HG03521 (cell line): ENCODE data around the gene ENTR1.
"Not testable (repeated sequence)": the region's sequence is repeated elsewhere in the genome, so short reads cannot be mapped to it uniquely, and the experiment has no call there.

ENCODE experiments used
- ATAC-seq: cut with Tn5 transposase; IDR thresholded peaks from one replicate; pipeline ENCODE4 v1.9.1; 2021; ENCODE audit warnings: mild to moderate bottlenecking, moderate library complexity; ENCODE audit not compliant: unreplicated experiment

The ENTR1 gene

DNA sequence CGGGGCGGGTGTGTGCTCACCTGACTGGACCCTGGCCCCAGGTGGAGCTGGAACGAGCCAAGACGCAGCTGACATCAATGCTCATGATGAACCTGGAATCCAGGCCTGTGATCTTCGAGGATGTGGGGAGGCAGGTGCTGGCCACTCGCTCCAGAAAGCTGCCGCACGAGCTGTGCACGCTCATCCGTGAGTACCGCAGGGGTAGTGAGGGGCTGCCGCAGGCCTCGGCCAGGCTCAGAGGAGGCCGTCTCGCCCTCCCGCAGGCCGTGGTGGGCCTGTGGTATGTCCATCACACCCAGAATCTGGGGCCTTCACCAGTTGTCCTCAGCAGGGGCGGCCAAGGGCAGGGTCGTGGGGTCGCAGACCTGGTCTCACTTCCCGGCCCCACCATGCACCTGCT lies 11.4 kb upstream of the ENTR1 start:
- no peak for ATAC-seq

DNA sequence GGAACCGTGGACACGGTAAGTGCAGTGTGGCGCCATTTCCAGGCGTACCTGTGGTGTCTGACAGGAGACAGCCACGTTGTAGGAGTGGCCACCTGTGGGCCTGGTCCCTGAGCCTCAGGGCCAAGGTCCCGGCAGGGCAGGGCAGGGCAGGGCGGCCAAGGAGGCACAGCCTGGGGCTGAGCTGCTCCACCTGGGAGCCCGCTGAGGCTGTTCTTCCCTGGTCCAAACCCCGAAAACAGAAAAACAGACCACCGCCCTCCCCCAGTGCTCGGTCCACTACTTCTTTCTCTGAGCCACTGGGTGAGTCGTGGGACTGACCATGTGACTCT lies 8.6 kb upstream of the ENTR1 start:
- no peak for ATAC-seq

DNA sequence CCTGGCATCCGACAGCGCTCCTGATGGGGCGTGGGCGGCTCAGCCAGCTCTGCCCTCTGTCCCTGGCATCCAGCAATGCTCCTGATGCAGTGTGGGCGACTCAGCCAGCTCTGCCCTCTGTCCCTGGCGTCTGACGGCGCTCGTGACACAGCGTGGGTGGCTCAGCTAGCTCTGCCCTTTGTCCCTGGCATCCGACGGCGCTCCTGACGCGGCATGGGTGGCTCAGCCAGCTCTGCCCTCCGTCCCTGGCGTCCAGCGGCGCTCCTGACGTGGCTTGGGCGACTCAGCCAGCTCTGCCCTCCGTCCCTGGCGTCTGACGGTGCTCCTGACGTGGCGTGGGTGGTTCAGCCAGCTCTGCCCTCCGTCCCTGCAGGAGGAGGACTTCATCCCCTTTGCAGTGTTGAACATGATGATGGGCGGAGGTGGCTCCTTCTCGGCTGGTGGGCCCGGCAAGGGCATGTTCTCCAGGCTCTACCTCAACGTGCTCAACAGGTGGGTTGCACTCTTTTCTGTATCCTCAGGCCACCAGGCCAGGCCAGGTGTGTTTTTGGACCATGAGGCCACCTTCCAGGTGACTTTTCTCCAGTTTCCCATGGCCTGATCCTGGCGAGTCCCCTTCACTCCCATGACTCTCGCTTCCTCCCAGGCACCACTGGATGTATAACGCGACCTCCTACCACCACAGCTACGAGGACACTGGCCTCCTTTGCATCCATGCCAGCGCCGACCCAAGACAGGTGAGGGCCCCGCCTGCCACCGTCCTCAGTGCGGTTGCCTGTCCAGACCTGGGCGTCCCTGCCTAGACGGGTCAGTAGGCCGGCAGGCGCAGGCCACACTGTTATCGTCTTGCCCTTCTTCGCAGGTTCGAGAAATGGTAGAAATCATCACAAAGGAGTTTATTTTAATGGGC lies 8.0 kb upstream of the ENTR1 start:
- no peak for ATAC-seq

DNA sequence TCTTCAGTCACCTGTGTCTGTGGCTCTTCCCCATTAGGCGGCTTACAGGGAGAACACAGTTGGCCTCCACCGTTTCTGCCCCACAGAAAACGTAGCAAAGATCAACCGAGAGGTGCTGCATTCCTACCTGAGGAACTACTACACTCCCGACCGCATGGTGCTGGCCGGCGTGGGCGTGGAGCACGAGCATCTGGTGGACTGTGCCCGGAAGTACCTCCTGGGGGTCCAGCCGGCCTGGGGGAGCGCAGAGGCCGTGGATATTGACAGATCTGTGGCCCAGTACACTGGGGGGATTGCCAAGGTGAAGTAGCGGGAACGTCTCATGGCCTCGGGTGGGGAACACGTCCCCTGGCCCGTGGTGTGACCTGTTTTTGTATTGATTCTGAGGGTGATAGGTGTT lies 6.5 kb upstream of the ENTR1 start:
- ATAC-seq = no peak

DNA sequence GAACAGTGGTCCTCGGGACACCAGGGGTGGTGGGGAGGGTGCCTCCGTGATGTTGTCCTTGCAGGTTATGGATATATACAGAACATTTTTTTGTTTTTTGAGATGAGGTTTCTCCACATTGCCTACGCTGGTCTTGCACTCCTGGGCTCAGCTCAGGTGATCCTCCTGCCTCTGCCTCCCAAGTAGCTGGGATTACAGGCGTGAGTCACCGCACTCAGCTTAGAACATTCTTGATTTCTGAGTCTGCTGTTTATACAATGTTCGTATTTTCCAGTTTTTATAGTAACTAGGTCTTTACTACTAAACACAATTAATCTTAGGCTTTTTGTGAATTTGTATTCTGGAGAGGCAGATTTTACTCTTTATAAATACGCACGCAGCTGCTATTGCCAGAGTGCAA lies 6.0 kb upstream of the ENTR1 start:
- ATAC-seq = no peak

DNA sequence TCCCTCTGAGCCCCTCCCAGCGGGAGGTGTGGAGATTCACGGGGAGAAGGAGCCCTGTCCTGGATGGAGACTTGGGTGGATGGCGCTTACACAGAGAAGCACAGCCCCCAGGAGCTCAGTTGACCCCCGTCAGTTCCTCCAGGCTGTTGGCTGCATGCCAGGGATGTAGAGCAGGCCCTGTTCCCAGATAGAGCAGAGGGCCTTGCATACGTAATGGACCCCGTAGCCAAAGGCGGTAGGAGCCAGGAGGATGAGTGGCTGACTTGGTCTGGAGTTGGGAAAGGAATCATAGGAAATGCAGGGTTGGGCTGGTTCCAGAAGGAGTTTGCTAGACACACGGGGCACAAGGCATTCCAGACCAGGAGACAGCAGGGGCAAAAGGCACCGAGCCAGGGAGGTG lies 2.5 kb upstream of the ENTR1 start:
- ATAC-seq = no peak

DNA sequence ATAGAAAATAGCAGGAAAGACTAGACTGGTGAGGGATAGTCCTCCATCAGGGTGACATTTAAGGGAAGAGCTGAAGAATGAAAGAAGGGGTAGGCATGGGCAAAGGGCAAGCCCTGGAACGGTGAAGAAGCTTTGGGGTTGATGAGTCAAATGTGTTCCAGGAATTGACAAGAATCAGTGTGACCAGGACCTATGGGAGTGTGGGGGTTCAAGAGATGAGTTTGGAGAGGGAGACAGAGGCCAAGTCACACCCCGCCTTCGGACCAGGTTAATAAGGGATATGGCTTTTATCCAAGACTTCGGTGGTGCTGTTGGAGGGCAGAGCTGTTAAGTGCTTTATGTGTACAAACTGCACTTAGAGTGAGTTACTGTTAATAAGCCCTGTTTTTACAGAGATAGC lies 964 bp upstream of the ENTR1 start:
- ATAC-seq = no peak

DNA sequence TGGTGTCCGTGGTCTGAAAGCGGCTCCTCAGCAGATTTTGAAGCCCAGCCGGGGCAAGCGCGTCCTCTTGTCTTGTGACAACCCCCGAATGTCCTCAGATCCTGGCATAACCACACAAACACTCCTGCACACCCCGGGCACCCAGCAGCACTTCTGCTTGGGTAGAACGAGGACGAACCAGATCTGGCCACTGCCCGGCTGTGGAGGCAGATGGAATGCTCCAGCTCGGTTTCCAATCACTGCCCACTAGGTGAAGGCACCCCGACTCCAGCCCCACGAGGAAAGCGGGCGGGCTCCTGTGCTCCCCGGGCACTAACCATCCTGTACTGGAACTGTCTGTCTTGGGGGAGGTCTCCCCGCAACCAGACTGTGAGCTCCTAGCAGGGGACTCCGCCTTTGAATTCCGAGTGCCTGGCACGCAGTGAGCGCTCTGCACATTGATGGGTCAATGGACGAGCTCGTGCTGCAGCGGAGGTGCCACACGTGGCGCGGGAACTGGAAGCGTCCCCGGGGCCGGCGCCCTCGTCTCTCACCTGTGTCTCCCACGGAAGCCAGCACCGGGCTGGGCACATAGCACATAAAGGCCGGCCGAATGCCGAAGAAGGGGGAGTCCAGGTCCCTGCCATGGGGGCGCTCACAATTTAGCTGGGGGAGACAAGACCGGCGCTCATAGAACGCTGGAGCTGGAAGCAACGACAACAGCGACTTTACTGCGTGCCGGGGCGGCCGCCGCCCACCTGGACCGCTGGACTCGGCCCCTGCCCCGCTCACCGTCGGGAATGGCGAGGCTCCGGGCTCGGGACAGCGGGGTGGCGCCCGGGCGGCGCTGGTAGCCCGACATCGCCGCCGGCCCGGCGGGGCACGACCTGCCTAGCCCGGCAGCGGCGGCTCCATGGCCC lies 608 bp downstream of the ENTR1 start:
- ATAC-seq = peak; percentile 19

DNA sequence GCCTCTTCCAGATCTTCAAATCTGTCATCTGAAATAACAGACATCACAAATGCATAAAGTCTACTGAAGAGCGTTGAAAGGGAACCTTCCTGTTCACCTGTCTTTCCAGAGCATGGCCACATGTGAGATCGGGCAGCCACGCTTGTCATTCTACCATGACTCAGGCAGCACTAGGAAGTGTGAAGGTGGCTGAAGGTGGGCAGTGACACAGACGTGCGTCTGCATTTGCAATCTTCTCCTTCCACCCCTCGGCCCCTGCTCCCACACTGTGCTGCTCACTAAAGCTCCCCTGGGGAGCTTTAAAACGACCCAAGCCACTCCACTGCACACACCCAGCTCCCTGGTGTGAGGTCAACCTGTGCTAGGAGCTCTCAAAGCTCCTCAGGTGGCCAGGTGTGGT lies 2.5 kb downstream of the ENTR1 start:
- ATAC-seq = no peak

DNA sequence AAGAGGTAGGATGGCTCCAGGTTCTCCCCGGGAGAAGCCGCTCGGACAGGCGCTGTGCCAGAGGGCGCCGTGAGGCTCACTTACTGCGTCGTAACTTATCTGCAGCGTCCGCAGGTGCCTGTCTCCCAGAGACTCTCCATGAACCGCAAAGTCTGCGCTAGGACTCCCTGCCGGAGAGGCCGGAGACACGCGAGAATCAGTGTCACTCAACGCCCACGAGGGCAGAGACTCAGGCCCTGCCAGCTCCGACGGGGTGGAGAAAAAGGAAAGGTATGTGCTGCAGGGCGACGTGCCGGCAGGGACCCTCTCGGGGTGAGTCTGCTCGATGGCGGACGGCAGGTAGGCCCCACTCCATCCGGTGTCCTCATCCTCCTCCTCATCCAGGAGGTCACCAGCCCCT lies 3.4 kb downstream of the ENTR1 start:
- ATAC-seq = not testable (repeated sequence)

DNA sequence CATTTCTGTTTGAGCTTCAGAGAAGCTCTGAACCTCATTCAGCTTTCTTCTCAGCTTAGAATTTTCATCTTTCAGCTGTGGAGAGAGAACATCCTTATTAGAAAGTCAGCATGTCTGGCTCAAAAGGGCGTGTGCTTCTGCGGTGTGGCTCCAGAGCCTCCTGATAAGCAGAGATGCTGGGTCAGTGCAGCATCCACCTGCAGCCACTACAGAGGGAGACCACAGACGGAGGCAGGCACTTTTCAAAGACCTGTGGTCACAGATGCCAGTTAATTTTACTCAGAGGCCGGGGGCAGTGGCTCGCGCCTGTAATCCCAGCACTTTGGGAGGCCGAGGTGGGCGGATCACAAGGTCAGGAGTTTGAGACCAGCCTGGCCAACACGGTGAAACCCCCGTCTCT lies 4.5 kb downstream of the ENTR1 start:
- not testable (repeated sequence) for ATAC-seq

DNA sequence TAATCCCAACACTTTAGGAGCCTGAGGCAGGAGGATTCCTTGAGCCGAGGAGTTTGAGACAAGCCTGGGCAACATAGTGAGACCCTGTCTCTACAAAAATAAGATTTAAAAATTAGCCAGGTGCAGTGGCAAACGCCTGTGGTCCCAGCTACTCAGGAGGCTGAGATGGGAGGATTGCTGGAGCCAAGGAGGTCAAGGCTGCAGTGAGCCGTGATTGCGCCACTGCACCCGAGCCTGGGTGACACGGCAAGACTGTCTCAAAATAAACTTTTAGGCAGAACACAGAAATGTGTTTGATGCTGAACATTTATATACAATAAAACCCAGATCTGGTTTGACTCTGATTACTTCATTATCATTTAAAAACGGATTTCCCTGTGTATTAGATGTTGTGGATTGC lies 4.9 kb downstream of the ENTR1 start:
- ATAC-seq = no peak

DNA sequence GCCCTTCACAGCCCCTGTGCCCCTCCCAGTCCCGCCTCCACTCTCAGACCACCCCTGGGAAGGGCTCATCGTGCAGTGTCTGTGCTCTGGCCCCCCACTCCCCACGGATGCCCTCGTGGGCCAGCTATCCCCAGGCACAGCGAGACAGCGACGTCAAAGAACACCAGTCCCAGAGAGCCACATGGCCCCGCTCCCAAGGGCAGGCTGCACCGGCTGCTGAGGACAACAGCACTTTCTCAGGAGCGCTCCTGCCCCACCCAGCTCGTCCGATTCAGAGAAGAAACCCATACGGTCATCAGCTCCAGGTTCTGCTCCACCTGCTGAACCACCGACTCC lies 5.6 kb downstream of the ENTR1 start:
- no peak for ATAC-seq

DNA sequence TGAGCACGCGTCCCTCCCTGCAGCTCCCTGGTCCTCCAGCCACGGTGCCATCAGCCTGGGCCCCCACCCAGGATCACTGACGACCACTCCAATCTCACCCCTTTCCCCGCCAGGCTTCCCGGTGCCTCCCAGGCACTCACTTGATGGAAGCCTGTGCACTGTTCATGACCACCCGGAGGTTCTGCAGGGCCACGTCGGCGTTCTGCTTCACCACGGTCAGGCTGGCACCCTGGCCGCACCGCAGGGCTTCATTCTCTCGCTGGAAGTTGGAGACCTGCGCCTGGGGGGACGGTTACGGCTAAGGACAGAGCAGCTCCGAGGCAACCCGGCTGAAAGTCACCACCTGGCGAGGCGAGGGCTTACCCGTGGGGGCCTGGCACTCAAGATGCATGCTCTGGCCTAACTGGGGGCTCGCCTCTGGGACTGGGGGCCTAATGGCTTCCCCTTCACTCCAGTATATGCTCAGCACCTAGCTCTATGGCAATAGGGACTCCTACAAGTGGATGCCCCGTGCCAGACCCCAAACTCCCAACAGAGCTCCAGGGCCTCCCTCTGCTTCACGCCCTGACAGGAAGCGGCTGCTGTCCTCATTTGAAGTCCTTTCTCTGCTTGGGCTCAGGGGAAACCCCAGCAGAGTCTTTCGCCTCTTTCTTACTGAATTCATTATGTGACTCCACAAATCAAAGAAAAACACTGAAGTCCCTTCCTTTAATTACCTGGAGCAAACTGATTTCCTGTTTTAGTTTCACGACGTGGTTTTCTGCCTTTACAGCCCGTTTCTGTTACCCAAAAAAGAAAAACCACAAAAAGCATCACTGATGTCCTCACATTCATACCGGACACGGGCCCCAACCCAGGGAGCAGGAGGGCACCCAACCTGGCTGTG lies 6.3 kb downstream of the ENTR1 start:
- no peak for ATAC-seq

DNA sequence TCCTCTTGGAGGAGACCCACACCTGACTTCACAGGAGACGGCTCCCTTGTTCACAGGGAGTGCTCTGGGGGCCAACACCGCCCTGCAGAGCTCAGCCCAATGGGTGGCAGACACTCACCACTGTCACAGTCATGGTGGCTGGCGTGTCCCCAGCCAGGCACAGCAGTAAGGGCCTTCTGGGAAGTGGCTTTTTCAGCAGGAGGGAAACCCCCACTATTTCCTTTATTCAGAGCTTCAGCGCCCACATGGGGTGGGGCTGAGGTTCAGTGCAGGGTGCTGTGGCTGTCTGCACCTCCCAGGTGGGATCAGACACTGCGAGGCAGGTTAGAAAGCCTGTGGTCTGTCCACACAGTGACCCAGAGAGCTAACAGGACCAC lies 6.9 kb downstream of the ENTR1 start:
- no peak for ATAC-seq

DNA sequence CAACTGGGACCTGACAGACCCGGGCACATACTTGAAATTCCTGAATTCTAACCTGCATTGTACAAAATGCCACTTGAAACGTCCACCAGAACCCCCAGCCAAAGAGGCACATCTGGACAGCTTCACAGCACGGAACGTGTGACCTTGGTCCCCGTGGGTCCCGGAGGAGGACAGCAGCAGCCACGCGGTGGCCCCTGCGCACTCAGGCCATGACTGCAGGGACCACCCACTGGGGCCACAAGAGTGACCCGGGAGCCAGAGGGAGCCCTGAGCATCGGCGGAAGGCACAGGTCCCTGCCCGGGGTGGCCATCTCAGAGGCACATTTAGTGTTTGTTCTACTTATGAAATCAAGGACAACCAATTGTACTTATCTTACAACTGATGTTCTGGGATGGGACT lies 8.3 kb downstream of the ENTR1 start:
- ATAC-seq = no peak

DNA sequence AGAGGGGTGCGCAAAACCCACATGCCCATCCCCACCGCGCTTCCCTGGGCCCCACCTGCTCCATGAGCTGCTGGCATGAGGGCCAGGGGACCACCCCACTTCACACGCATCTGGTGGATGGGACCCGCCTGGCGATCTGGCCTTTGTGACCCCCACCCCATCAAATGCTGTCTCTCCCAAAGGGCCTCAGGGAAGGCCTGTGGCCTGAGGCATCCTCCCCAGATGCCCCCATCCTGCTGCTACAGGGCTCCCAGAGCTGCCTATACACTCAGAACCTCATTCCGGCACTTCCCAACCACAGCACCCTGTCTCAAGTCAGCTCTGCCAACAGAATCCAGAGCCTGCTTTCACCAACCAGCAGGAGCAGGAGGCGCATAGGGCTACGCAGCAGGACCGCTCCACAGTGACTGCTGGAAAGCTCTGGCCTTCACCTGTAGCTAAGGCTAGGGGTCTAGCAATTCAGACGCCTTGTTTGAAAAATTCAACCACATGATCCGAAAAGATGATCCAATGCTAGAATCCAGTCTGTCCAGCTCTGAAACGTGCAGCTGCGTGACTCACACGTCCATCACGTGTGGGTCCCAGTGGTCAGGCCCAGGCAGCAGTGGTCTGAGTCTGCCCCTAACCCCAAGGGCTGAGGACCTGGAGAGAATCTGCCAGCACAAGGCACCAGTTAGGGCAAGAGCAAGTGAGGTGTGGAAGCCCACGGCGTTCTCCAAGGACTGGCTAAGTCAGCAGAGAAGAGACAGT lies 9.1 kb downstream of the ENTR1 start:
- ATAC-seq = no peak

DNA sequence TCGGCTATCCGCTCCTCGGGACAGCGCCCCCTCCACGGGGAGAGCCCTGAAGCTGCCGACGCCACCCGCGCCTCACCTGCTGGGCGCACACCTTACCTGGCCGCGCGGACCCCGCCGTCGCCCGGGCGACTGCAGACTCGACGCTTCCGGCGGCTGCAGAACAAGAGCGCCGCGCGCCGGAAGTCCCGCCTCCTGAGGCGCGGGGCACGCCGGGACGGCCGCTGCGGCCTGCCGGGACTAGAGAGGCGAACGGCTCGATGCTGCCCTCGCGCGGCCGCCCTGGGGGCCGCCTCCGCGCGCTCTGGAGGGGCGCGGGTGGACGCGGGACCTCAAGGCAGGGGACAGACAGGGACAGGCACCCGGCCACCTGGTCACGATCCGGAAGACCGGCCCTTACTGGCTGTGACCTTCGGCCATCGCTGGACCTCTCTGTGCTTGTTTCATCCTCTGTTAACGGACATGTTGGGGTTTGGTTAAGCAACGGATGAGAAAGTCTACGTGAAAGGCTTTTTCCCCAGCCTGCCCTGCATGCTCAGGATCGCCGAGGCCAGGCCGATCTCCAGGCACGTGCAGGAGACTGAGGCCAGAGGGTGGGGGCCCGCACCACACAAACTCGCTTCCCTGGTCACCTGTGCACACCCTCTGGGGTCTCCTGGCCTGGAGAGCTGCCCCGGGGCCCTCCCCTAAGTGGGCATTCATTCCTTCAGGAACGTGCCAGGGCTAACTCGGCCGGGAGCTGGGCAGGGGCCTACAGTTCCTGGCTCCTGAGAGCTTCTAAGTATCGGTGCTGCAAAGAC lies 10.2 kb downstream of the ENTR1 start, which contains the start of gene SNAPC4:
SNAPC4 (minus strand) TSS at position 133 of the 797 bp plus-strand sequence. CDS start 1,742 bp downstream, outside the sequence.
- peak; percentile 76 for ATAC-seq

DNA sequence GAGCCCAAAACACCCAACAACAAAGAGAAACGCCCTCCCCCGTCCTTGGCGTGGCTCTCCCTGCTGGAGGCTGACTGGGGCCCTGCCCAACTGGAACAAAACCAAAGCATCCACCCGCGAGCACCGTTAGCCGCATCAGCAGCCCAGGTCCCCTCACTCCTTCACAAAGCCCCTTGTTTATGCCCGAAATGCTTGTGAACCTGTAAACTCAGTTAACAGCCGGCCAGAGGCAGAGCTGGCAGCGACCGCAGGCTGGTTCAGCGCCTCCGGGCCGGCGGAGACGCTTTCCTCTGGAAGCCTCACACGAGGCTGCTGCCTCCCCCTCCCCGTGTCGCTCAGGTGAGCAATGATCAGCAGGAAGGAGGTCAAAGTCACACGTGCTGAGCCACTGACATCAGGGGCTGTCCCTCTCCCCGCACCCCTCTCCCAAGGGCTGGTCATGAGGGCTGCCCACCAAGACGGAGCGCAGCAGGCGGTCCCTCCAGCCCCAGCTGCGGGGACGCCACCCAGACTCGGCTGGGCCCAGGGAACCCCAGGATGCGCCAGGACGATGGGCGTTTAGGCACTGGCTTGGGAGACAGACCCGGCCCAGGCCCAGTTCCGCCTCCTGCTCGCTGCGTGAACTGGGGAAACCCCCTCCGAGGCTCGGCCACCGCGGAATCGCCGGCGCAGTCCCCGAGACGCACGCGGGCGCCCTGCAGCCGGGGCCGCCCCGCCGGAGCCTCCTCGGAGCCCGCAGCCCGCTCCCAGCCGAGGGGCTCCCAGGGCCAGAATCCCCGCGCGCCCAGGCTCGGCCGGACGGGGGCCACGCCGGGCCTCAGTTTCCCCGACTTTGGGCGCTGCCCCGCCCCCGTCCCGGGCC lies 11.0 kb downstream of the ENTR1 start:
- ATAC-seq = peak; percentile 20
